ENCODE measurements around the gene COL6A1. TPM values are rescaled to one million over a fixed set of nuclear protein-coding genes. Genes with fewer than 3 reads are reported as not detected.

The COL6A1 gene
- total RNA-seq, 1 experiment from 2014 or later = 243 TPM

DNA sequence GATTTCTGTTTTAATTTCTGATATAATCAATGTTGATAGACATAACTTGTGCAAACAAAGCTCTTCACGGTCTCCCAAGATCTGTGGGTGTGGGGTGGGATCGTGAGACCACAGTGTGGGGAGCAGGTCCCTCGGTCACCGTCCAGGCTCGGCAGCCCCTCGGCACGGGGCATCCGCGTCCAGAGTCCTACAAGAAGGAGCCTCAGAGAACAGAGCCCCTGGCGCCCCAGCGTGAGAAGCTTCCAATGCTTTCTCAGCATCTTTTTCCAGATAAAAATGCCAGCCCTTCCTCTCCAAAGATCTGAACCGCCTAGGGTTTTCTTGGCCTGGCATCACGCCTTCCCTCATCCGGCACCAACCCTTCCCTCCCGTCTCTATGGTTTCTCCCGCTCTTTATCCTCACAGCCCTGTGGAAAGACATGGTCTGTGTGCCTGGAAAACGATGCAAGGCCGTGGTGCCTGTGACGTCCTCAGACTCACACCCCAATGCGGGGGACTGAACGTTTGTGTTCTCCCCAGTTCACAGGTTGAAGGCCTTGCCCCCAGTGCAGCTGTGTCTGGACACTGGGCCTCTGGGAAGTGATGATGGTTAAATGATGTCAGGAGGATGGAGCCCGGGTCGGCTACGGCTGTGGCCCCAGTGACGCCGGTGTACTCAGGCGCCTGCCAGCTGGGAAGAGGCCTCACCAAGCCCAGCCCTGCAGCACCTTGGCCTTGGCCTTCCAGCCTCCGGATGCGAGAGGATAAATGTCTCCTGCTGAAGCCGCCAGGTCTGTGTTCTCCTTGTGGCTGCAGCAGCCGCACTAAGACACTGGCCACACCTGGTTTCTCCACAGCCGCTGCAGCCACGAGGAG, 70.5 kb downstream of the COL6A1 start:
- Histone ChIP-seq H3K27me3 (ENCODE audit: control insufficient read depth, insufficient read depth, low read length) (no peaks in the 10 kb centered on the region), H3K36me3 (replicated peaks; ENCODE audit: control insufficient read depth, insufficient read depth, low read length) (no peaks in the 10 kb centered on the region), H3K4me3 (ENCODE audit: insufficient read depth, low read depth, low read length) (no peak overlapping the region)
- DNase-seq = peak; percentile 35

DNA sequence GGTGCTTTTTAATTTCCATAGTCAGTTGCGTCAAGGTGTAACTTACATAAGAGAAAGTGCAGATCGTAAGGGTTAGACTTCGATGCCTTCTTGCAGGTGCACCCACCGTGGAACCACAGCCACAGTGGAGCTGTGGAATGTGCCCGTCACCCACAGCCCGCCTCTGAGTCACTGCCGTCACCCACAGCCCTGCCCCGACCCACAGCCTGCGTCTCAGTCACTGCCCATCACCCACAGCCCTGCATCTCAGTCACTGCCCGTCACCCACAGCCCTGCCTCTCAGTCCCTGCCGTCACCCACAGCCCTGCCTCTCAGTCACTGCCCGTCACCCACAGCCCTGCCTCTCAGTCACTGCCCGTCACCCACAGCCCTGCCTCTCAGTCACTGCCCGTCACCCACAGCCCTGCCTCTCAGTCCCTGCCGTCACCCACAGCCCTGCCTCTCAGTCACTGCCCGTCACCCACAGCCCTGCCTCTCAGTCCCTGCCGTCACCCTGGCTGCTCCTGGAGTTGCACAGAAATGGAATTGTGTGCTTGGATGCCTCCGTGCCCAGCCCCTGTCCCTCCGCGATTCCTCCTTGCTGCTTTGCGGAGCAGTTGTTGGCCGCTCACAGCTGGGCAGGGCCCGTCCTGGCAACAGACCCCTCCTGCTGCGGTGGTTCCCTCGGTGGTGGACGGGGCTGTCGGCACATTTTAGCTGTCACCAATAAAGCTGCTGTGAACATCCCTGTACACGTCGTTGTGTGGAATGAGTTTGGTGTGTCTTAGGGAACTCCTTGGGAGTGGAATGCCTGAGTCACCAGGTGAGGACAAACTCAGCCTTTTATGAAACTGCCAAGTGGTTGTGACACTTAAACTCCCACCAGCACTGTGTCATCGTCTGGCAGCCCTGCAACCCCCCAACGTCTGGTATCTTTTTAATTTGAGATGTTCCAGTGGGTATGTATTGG, 71.4 kb downstream of the COL6A1 start:
- no peaks in the 10 kb centered on the region for H3K27me3 ChIP-seq (ENCODE audit: control insufficient read depth, insufficient read depth, low read length)
- peak; percentile 43 for DNase-seq
- H3K4me3 ChIP-seq (ENCODE audit: insufficient read depth, low read depth, low read length) = no peak overlapping the region
- no peaks in the 10 kb centered on the region for H3K36me3 ChIP-seq (replicated peaks; ENCODE audit: control insufficient read depth, insufficient read depth, low read length)

DNA sequence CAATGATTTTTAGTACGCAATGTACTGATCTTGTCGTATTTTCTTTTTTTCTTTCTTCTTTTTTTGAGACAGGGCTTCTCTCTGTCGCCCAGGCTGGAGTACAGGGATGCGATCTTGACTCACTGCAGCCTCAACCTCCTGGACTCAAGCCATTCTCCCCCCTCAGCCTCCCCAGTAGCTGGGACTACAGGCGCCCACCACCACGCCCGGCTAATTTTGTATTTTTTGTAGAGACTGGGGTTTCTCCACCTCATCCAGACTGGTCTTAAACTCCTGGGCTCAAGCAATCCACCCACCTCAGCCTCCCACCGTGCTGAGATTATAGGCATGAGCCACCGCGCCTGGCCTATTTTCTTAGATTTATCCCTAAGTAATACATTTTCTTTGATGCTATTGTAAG, 72.5 kb downstream of the COL6A1 start:
- no peak for DNase-seq
- Histone ChIP-seq H3K36me3 (replicated peaks; ENCODE audit: control insufficient read depth, insufficient read depth, low read length) (no peaks in the 10 kb centered on the region), H3K27me3 (ENCODE audit: control insufficient read depth, insufficient read depth, low read length) (no peaks in the 10 kb centered on the region), H3K4me3 (ENCODE audit: insufficient read depth, low read depth, low read length) (no peak overlapping the region)

DNA sequence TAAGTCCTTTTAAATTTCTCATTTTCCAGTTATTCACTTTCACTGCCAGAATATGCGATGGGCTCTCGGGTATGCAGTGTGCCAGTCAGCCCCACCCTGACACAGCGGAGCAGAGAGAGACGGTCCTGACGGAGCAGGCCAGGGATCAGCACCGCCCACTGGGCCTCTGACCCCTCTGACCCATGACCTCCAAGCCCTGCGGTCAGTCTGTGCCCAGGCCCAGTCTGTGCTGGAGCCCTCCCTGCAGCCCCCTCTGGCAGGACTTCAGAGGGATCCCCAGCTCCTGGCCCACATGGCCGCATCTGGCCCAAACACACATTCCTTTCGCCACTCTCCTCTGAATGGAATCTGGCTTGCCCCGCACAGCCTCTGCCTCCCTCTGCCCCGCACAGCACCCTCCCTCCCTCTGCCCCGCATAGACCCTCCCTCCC, 72.9 kb downstream of the COL6A1 start:
- DNase-seq = peak; percentile 76
- Histone ChIP-seq H3K36me3 (replicated peaks; ENCODE audit: control insufficient read depth, insufficient read depth, low read length) (no peaks in the 10 kb centered on the region), H3K27me3 (ENCODE audit: control insufficient read depth, insufficient read depth, low read length) (no peaks in the 10 kb centered on the region), H3K4me3 (ENCODE audit: insufficient read depth, low read depth, low read length) (no peak overlapping the region)

Other genes with a start within 250 kb of the COL6A1 start
- 127 and 143 TPM in 2 replicates for gene COL6A2, start 116.3 kb downstream of the COL6A1 start, total RNA-seq (2014; rRNA removed; shearing (Covaris generic))
- 1.6 TPM in 1 of 2 replicates, not detected in the other for gene FTCD, start 173.8 kb downstream of the COL6A1 start, total RNA-seq (2014; rRNA removed; shearing (Covaris generic))
- 35.5 and 41.5 TPM in 2 replicates for gene SPATC1L, start 202.7 kb downstream of the COL6A1 start, total RNA-seq (2014; rRNA removed; shearing (Covaris generic))
- gene LSS, start 247.0 kb downstream of the COL6A1 start, total RNA-seq (2014; rRNA removed; shearing (Covaris generic)) = 44.6 and 53.3 TPM in 2 replicates

Data from H7 (cell line).